Measurements from ENCODE around the gene DNAH17. TPM values are rescaled to one million over a fixed set of nuclear protein-coding genes. Genes with fewer than 3 reads are reported as not detected.

DNAH17 gene
- total and polyA plus RNA-seq, 2 donors = 0.28 to 0.30 TPM

DNA sequence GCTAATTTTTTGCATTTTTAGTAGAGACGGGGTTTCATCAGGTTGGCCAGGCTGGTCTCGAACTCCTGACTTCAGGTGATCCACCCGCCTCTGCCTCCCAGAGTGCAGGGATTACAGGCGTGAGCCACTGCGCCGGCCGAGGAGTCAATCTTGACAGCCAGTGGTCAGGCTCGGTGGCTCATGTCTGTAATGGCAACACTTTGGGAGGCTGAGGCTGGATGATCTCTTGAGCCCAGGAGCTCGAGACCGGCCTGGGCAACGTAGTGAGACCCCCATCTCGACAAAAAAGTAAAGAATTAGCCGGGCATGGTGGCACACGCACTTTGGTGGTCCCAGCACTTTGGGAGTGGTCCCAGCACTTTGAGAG lies 199.4 kb downstream of the DNAH17 start:
- Histone ChIP-seq H3K27ac (ENCODE audit: low read depth in 1 of 2, low read length in 1 of 2) (peak overlapping the region; percentile 66 to 92), H3K36me3 (ENCODE audit: control insufficient read depth in 2 of 2, insufficient read depth in 2 of 2, low read length in 1 of 2) (peaks cover 0 to 4% of the 10 kb centered on the region in 2 donors), H3K27me3 (ENCODE audit: control insufficient read depth in 2 of 2, insufficient read depth in 1 of 2, low read length in 1 of 2) (peaks cover 0 to 13% of the 10 kb centered on the region in 2 donors), H3K4me3 (ENCODE audit: low read length in 2 of 2) (peak overlapping the region; percentile 84 to 93), H3K9me3 (ENCODE audit: control insufficient read depth in 2 of 2, insufficient read depth in 1 of 2, low read length in 1 of 2) (no peaks in the 10 kb centered on the region), H3K4me1 (ENCODE audit: control insufficient read depth in 2 of 2, insufficient read depth in 2 of 2, low read length in 2 of 2) (peaks cover 15 to 42% of the 10 kb centered on the region in 2 donors)
- 70% methylated on average over 14 of the region's 14 CpGs for WGBS
- DNase-seq (ENCODE audit: low read depth in 6 of 9, low spot score in 9 of 9) = no peak

DNA sequence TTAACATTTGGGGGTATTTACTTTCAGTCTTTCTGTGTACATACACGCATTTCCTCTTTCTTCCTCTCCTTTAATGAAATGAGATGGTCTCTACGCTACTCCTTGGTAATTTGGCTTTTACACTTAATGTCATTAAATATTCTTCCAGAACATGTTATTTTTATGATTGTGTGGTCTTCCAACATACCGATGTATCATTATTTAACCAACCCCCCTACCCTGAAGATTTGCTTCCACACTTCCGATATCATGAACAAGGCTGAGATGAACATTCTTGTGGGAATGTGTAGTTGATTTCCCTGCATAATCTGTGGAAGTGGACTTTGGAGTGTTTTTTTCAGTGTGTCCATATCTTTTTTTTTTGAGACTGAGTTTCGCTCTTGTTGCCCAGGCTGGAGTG lies 201.0 kb downstream of the DNAH17 start:
- H3K4me1 ChIP-seq (ENCODE audit: control insufficient read depth in 2 of 2, insufficient read depth in 2 of 2, low read length in 2 of 2) = peaks cover 15 to 29% of the 10 kb centered on the region in 2 donors
- peaks cover 0 to 13% of the 10 kb centered on the region in 2 donors for H3K27me3 ChIP-seq (ENCODE audit: control insufficient read depth in 2 of 2, insufficient read depth in 1 of 2, low read length in 1 of 2)
- peak overlapping the region in 1 of 2 donors; percentile 17 for H3K27ac ChIP-seq (ENCODE audit: low read depth in 1 of 2, low read length in 1 of 2)
- H3K9me3 ChIP-seq (ENCODE audit: control insufficient read depth in 2 of 2, insufficient read depth in 1 of 2, low read length in 1 of 2) = no peaks in the 10 kb centered on the region
- WGBS = 96% methylated on average over 5 of the region's 5 CpGs
- DNase-seq (ENCODE audit: low read depth in 6 of 9, low spot score in 9 of 9) = no peak
- H3K36me3 ChIP-seq (ENCODE audit: control insufficient read depth in 2 of 2, insufficient read depth in 2 of 2, low read length in 1 of 2) = peaks cover 0 to 4% of the 10 kb centered on the region in 2 donors
- H3K4me3 ChIP-seq (ENCODE audit: low read length in 2 of 2) = no peak overlapping the region

DNA sequence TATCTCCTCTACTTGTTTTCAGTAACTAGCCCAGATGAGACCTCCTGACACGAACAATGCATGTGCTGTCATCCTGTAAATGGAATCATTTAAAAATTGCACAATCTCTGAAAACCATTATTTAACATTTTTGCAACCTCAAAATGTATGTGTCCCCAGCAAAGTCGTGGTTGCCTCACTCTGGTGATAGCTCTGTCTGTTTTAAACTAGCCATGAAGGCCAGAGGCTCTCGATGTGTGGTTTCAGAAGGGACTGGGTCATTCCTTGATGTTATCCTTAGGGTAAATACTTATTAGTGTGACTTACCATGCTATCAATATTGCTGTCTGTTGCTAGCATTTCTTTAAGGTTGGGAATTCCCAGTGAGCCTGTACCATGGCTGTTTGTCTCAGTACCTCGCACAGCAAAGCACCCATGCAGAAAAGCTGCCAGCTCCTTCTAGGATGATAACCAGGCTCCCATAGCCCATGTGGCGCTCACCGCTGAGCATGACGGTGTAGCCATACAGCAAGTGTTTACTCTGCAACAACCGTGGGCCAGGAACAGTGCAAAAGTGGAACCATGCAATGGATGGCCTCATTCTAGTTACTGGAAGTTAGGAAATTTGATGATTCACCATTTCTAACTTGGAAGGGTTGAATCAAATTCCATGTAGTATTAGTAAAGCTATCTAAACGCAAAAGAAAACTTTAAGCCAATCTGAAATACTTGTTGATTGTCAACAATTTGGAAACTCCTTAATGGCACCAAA lies 201.6 kb downstream of the DNAH17 start:
- 86% methylated on average over 9 of the region's 9 CpGs for WGBS
- H3K27me3 ChIP-seq (ENCODE audit: control insufficient read depth in 2 of 2, insufficient read depth in 1 of 2, low read length in 1 of 2) = peaks cover 0 to 13% of the 10 kb centered on the region in 2 donors
- no peak for DNase-seq (ENCODE audit: low read depth in 6 of 9, low spot score in 9 of 9)
- H3K27ac ChIP-seq (ENCODE audit: low read depth in 1 of 2, low read length in 1 of 2) = peak overlapping the region; percentile 32 to 57
- H3K36me3 ChIP-seq (ENCODE audit: control insufficient read depth in 2 of 2, insufficient read depth in 2 of 2, low read length in 1 of 2) = peaks cover 0 to 4% of the 10 kb centered on the region in 2 donors
- no peak overlapping the region for H3K4me3 ChIP-seq (ENCODE audit: low read length in 2 of 2)
- H3K9me3 ChIP-seq (ENCODE audit: control insufficient read depth in 2 of 2, insufficient read depth in 1 of 2, low read length in 1 of 2) = no peaks in the 10 kb centered on the region
- peaks cover 12 to 28% of the 10 kb centered on the region in 2 donors for H3K4me1 ChIP-seq (ENCODE audit: control insufficient read depth in 2 of 2, insufficient read depth in 2 of 2, low read length in 2 of 2)

DNA sequence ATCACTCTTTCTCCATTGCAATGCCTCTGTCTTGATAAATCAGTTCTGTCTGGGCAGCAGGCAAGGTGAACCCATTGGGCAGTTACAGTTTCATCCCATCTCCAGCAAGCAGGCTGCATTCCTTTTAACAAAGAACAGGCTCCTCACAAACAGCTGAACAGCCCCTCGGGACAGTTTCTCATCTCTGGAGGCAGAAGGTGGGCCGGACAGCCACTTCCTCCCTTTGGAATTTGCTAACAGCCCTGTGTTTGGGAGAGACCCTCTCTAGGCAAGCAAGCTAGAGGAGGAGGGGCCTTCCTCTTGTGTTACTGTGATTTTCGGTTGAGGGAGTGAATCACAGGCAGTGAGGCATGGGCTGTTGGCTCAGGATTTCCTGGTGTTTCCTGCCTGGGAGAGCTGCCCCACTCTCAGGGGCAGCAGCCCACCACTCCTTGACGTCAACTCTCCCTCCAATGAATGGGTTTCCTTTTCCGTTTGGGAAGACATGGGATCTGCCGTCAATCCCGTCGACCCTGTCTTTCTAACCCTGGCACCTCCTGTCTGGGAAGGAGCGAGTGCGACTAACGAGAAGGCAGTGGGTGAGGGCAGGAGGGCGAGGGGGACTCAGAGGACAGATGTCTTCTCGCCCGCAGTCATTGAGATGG lies 202.4 kb downstream of the DNAH17 start:
- Histone ChIP-seq H3K27ac (ENCODE audit: low read depth in 1 of 2, low read length in 1 of 2) (peak overlapping the region; percentile 10 to 57), H3K4me1 (ENCODE audit: control insufficient read depth in 2 of 2, insufficient read depth in 2 of 2, low read length in 2 of 2) (peaks cover 8 to 20% of the 10 kb centered on the region in 2 donors), H3K27me3 (ENCODE audit: control insufficient read depth in 2 of 2, insufficient read depth in 1 of 2, low read length in 1 of 2) (peaks cover 0 to 14% of the 10 kb centered on the region in 2 donors), H3K36me3 (ENCODE audit: control insufficient read depth in 2 of 2, insufficient read depth in 2 of 2, low read length in 1 of 2) (no peaks in the 10 kb centered on the region), H3K4me3 (ENCODE audit: low read length in 2 of 2) (no peak overlapping the region), H3K9me3 (ENCODE audit: control insufficient read depth in 2 of 2, insufficient read depth in 1 of 2, low read length in 1 of 2) (no peaks in the 10 kb centered on the region)
- DNase-seq (ENCODE audit: low read depth in 6 of 9, low spot score in 9 of 9) = no peak
- WGBS = 91% methylated on average over 14 of the region's 14 CpGs

DNA sequence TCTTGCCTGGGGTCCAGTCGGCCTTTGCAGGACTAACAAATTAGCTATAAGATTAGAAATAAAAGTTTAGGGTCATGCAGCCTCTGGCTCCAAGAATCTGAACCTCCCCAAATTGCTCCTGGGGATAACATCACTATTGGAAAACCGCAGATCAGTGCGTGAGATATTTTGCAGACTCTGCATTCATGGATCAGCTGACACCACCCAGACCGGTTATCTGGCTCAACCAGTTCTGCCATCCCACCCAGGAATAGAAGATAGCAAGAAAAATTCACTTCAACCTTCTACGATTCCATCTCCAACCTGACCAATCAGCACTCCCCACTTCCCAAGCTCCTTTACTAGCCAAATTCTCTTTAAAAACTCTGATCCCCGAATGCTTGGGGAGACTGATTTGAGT lies 203.0 kb downstream of the DNAH17 start:
- 96% methylated on average over 6 of the region's 6 CpGs for WGBS
- Histone ChIP-seq H3K4me3 (ENCODE audit: low read length in 2 of 2) (no peak overlapping the region), H3K4me1 (ENCODE audit: control insufficient read depth in 2 of 2, insufficient read depth in 2 of 2, low read length in 2 of 2) (peaks cover 4 to 15% of the 10 kb centered on the region in 2 donors), H3K27me3 (ENCODE audit: control insufficient read depth in 2 of 2, insufficient read depth in 1 of 2, low read length in 1 of 2) (peaks cover 0 to 16% of the 10 kb centered on the region in 2 donors), H3K9me3 (ENCODE audit: control insufficient read depth in 2 of 2, insufficient read depth in 1 of 2, low read length in 1 of 2) (no peaks in the 10 kb centered on the region), H3K36me3 (ENCODE audit: control insufficient read depth in 2 of 2, insufficient read depth in 2 of 2, low read length in 1 of 2) (no peaks in the 10 kb centered on the region), H3K27ac (ENCODE audit: low read depth in 1 of 2, low read length in 1 of 2) (no peak overlapping the region)
- DNase-seq (ENCODE audit: low read depth in 6 of 9, low spot score in 9 of 9) = no peak

Other genes with a start within 250 kb of the DNAH17 start
- gene SOCS3, start 217.3 kb downstream of the DNAH17 start, total RNA-seq = 59.5 TPM
- gene SOCS3, start 217.3 kb downstream of the DNAH17 start, polyA plus RNA-seq = 126 TPM
- gene PGS1, start 198.7 kb downstream of the DNAH17 start, total RNA-seq = 34.6 TPM
- gene PGS1, start 198.7 kb downstream of the DNAH17 start, polyA plus RNA-seq = 32.1 TPM
- 39.9 TPM for gene CYTH1, start 204.9 kb upstream of the DNAH17 start, total RNA-seq
- 91.7 TPM for gene CYTH1, start 204.9 kb upstream of the DNAH17 start, polyA plus RNA-seq